ENCODE measurements around the gene WSCD1.

WSCD1 gene

DNA sequence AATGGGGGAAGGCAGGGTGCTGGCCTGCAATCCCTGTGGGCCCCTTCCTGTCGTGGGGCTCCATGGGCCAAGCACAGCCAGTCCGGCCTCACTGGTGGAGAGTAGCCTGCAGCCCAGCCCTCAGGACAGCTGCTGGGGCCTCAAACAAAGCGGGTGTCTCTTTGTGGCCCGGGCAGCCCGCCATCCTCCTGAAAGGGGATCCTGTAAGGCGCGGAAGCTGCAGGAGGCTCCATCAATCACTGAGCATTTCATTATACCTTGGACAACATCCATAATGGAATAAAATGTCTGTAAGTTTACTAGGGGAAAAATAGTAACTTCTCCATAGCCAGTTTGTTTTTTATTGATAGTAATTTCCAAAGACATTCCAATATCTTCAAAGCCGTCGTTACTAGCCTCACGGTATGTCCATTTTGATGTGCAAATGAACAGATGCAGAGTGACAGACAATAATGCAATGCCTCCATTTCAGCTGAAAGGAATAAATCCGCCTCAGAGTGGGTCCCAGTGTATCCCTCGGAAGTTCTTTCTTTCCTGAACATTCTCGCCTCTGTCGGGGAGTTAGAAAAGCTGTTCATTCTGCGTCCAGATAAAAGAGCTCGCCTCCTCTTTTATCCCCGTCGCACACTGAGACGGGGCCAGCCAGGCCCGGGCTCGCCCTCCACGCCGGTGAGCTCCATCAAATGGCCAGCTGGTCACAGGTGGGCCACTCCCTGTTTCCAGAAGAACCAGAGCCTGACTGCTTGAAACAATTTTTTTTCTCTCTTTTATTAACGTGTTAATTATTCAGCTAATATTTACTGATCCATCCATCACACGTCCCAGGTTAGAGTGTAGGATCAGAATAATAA lies 14.4 kb downstream of the WSCD1 start:
- no peaks in the 10 kb centered on the region for H3K27me3 ChIP-seq (ENCODE audit: control insufficient read depth, insufficient read depth, low read length)
- no peaks in the 10 kb centered on the region for H3K4me1 ChIP-seq
- TF ChIP-seq, protein P1, sequence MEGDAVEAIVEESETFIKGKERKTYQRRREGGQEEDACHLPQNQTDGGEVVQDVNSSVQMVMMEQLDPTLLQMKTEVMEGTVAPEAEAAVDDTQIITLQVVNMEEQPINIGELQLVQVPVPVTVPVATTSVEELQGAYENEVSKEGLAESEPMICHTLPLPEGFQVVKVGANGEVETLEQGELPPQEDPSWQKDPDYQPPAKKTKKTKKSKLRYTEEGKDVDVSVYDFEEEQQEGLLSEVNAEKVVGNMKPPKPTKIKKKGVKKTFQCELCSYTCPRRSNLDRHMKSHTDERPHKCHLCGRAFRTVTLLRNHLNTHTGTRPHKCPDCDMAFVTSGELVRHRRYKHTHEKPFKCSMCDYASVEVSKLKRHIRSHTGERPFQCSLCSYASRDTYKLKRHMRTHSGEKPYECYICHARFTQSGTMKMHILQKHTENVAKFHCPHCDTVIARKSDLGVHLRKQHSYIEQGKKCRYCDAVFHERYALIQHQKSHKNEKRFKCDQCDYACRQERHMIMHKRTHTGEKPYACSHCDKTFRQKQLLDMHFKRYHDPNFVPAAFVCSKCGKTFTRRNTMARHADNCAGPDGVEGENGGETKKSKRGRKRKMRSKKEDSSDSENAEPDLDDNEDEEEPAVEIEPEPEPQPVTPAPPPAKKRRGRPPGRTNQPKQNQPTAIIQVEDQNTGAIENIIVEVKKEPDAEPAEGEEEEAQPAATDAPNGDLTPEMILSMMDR (IDR thresholded peaks at IDR 0.05): no peak
- no peaks in the 10 kb centered on the region for H3K9me3 ChIP-seq (ENCODE audit: control insufficient read depth, low read length)
- no peaks in the 10 kb centered on the region for H3K36me3 ChIP-seq (ENCODE audit: control insufficient read depth, insufficient read depth, low read length)
- no peak overlapping the region for H3K9ac ChIP-seq
- H3K79me2 ChIP-seq: no peaks in the 10 kb centered on the region
- H3K27ac ChIP-seq: no peak overlapping the region
- no peak overlapping the region for H3K4me3 ChIP-seq (ENCODE audit: low read depth, low read length)
- no peak overlapping the region for H3K4me2 ChIP-seq (ENCODE audit: low read length)
- H2AFZ ChIP-seq: no peak overlapping the region

GRCh38 chr17:6085812-6086211 lies 15.6 kb downstream of the WSCD1 start:
- Histone ChIP-seq H3K9me3 (ENCODE audit: control insufficient read depth, low read length) (no peaks in the 10 kb centered on the region), H3K27me3 (ENCODE audit: control insufficient read depth, insufficient read depth, low read length) (no peaks in the 10 kb centered on the region), H2AFZ (no peak overlapping the region), H3K4me2 (ENCODE audit: low read length) (no peak overlapping the region), H3K79me2 (no peaks in the 10 kb centered on the region), H3K27ac (no peak overlapping the region), H3K4me3 (ENCODE audit: low read depth, low read length) (no peak overlapping the region), H3K4me1 (no peaks in the 10 kb centered on the region), H3K9ac (no peak overlapping the region), H3K36me3 (ENCODE audit: control insufficient read depth, insufficient read depth, low read length) (no peaks in the 10 kb centered on the region)
- TF ChIP-seq, protein P1 (IDR thresholded peaks at IDR 0.05): no peak

DNA sequence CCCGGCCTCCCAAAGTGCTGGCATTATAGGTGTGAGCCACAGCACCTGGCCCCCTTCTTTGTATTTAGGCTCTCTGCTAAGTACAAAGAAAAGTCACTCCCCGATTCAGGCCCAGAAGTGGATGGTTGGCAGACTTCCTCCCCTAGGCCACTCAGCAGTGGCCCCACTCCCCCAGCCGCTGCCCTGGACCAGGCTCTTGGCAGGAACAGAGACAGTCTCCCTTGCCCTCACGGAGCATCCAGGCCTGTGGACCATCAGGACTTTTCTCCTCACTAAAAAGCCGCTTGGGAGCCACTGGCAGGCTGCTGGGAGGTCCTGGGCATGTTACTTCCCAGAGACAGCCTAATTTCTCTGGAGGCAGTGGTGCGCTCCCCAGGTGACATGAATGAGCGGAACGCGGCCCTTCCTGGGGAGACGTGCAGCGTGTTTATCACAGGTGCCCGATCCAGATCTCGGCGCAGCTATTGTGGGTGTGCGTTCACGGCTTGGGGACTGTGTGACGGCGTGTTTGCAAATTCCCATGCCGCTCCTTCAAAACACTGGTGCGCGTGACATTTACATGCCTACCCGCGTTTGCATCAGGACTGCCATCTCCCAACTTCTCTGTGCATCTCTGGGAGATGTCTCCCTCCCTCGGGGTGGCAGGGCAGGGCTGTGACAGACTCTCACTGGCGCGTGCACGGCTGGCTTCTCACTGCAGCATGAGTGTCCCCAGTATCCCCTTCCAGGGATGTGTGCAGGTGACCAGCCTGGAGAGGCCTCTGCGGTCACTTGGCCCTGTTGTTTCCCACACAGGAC lies 16.6 kb downstream of the WSCD1 start:
- Histone ChIP-seq H3K4me3 (ENCODE audit: low read depth, low read length) (no peak overlapping the region), H3K27ac (no peak overlapping the region), H3K36me3 (ENCODE audit: control insufficient read depth, insufficient read depth, low read length) (no peaks in the 10 kb centered on the region), H3K4me1 (no peaks in the 10 kb centered on the region), H3K79me2 (no peaks in the 10 kb centered on the region), H3K27me3 (ENCODE audit: control insufficient read depth, insufficient read depth, low read length) (no peaks in the 10 kb centered on the region), H2AFZ (no peak overlapping the region), H3K4me2 (ENCODE audit: low read length) (no peak overlapping the region), H3K9me3 (ENCODE audit: control insufficient read depth, low read length) (no peaks in the 10 kb centered on the region), H3K9ac (no peak overlapping the region)
- TF ChIP-seq, protein P1 (IDR thresholded peaks at IDR 0.05): no peak

GRCh38 chr17:6088141-6088540 lies 18.0 kb downstream of the WSCD1 start:
- H2AFZ ChIP-seq: no peak overlapping the region
- no peaks in the 10 kb centered on the region for H3K27me3 ChIP-seq (ENCODE audit: control insufficient read depth, insufficient read depth, low read length)
- no peaks in the 10 kb centered on the region for H3K79me2 ChIP-seq
- H3K27ac ChIP-seq: no peak overlapping the region
- no peak overlapping the region for H3K9ac ChIP-seq
- TF ChIP-seq, protein P1 (IDR thresholded peaks at IDR 0.05): no peak
- H3K36me3 ChIP-seq (ENCODE audit: control insufficient read depth, insufficient read depth, low read length): no peaks in the 10 kb centered on the region
- no peak overlapping the region for H3K4me3 ChIP-seq (ENCODE audit: low read depth, low read length)
- H3K9me3 ChIP-seq (ENCODE audit: control insufficient read depth, low read length): no peaks in the 10 kb centered on the region
- no peaks in the 10 kb centered on the region for H3K4me1 ChIP-seq
- no peak overlapping the region for H3K4me2 ChIP-seq (ENCODE audit: low read length)
